HEK293 (cell line): ENCODE data around the gene PTGER4.

Experiments used
- CTCF ChIA-PET: fragments of 350-600 bp; formaldehyde crosslinking; extraction: SDS; loops from one replicate; lab custom pipeline; 2021; ENCODE audit warnings: antibody characterized with exemption; lab: Yijun Ruan, JAX
- POLR2A ChIA-PET: fragments of 300-600 bp; formaldehyde crosslinking; extraction: SDS; loops from one replicate; lab custom pipeline; 2020; ENCODE audit warnings: antibody characterized with exemption, inconsistent platforms; lab: Yijun Ruan, JAX
- H3K27ac ChIP-seq: fragments of 200-500 bp; sonication (Bioruptor generic); 2 replicates; pipeline ENCODE4 v1.5.1; 2014; ENCODE audit warnings: low read depth, low read length, control low read depth, inconsistent platforms; ENCODE audit errors: extremely low read depth
- H3K36me3 ChIP-seq, 2 experiments: fragments of 200-500 bp in 1 of 2; sonication (Bioruptor generic) in 1 of 2; 1 replicate in 1 of 2; 2 replicates in 1 of 2; pipeline ENCODE4 v1.5.1; 2014 to 2017; ENCODE audit warnings: inconsistent platforms in 2 of 2, low read length in 2 of 2; ENCODE audit not compliant: control insufficient read depth in 2 of 2, insufficient read depth in 1 of 2
- H3K4me1 ChIP-seq: fragments of 200-500 bp; sonication (Bioruptor generic); 2 replicates; pipeline ENCODE4 v1.5.1; 2014; ENCODE audit warnings: mild to moderate bottlenecking, low read length, inconsistent platforms; ENCODE audit not compliant: control insufficient read depth, insufficient read depth
- H3K4me3 ChIP-seq: 2 replicates; pipeline ENCODE4 v1.5.1; 2011; ENCODE audit warnings: low read depth, mild to moderate bottlenecking, control low read depth, low read length, moderate library complexity
- H3K9me3 ChIP-seq: fragments of 200-500 bp; sonication (Bioruptor generic); 2 replicates; pipeline ENCODE4 v1.5.1; 2014; ENCODE audit warnings: low read depth, low read length, inconsistent platforms; ENCODE audit not compliant: control insufficient read depth, insufficient read depth
- PATZ1 ChIP-seq: fragments of 450-650 bp; formaldehyde crosslinking; IDR thresholded peaks from 2 replicates; pipeline ENCODE4 v1.5.1; 2016; ENCODE audit warnings: missing biosample characterization, missing genetic modification characterization
- PRDM4 ChIP-seq: fragments of 450-650 bp; formaldehyde crosslinking; IDR thresholded peaks from 2 replicates; pipeline ENCODE4 v1.5.1; 2017; ENCODE audit warnings: missing biosample characterization, missing genetic modification characterization
- SCRT1 ChIP-seq: fragments of 450-650 bp; formaldehyde crosslinking; IDR thresholded peaks from 2 replicates; pipeline ENCODE4 v1.5.1; 2016; ENCODE audit warnings: missing biosample characterization, missing genetic modification characterization, borderline replicate concordance
- SCRT2 ChIP-seq: fragments of 450-650 bp; formaldehyde crosslinking; IDR thresholded peaks from 2 replicates; pipeline ENCODE4 v1.5.1; 2016; ENCODE audit warnings: missing biosample characterization, missing genetic modification characterization
- ZNF133 ChIP-seq: fragments of 450-650 bp; formaldehyde crosslinking; IDR thresholded peaks from 2 replicates; pipeline ENCODE4 v1.5.1; 2016; ENCODE audit warnings: missing biosample characterization, missing genetic modification characterization
- ZNF211 ChIP-seq: fragments of 450-650 bp; formaldehyde crosslinking; IDR thresholded peaks from 2 replicates; pipeline ENCODE4 v1.5.1; 2016; ENCODE audit warnings: low read depth, missing biosample characterization, missing genetic modification characterization
- ZNF214 ChIP-seq: fragments of 450-650 bp; formaldehyde crosslinking; IDR thresholded peaks from 2 replicates; pipeline ENCODE4 v1.5.1; 2017; ENCODE audit warnings: missing biosample characterization, mild to moderate bottlenecking, missing genetic modification characterization, borderline replicate concordance
- ZNF792 ChIP-seq: fragments of 450-650 bp; formaldehyde crosslinking; IDR thresholded peaks from 2 replicates; pipeline ENCODE4 v1.5.1; 2016; ENCODE audit warnings: missing biosample characterization, missing genetic modification characterization
- ZXDB ChIP-seq: fragments of 450-650 bp; formaldehyde crosslinking; IDR thresholded peaks from 2 replicates; pipeline ENCODE4 v1.5.1; 2016; ENCODE audit warnings: missing biosample characterization, missing genetic modification characterization
- TF ChIP-seq, protein P1 (sequence below): fragments of 450-650 bp; formaldehyde crosslinking; IDR thresholded peaks from 2 replicates; pipeline ENCODE4 v1.5.1; 2016; ENCODE audit warnings: missing biosample characterization, missing genetic modification characterization, borderline replicate concordance

PTGER4 gene

GRCh38 chr5:40646266-40646665, 33.4 kb upstream of the PTGER4 start:
- Histone ChIP-seq H3K9me3 (no peaks in the 10 kb centered on the region), H3K27ac (no peak overlapping the region), H3K36me3 (no peaks in the 10 kb centered on the region), H3K4me1 (peaks cover 4% of the 10 kb centered on the region; the same call in 1 of the 2 replicates), H3K4me3 (no peak overlapping the region)
- CTCF ChIA-PET = no interaction called here
- TF ChIP-seq ZNF214 (tag by site-specific recombination) (no peak), ZNF792 (no peak), ZNF211 (tag by site-specific recombination) (no peak), ZXDB (tag by site-specific recombination) (no peak), ZNF133 (tag by site-specific recombination) (no peak)
- POLR2A ChIA-PET = no interaction called here

DNA sequence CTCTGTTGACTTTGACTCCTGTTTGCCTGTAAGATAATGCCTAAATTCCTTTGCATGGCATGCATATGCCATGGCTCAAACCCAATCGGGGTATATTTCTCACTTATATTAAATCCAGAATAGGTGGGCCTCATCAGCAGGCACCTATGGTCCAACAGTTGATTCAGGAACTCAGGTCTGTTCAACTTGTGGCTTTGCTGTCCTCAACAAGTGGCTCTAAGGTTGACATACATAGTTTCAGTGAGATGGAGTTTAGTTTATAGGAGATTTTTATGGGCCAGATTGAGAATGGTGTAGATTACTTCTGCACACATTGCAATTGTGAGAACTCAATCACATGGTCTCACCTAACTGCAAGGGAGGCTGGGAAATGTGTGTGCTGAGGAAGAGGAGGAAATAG, 31.6 kb upstream of the PTGER4 start:
- no peaks in the 10 kb centered on the region for H3K9me3 ChIP-seq
- ChIA-PET POLR2A (no interaction called here), CTCF (interaction anchor here (0.5 kb wide), 1 partner anchor 699 kb away, joined by 3 read pairs; no protein-coding TSS in a partner anchor)
- H3K4me1 ChIP-seq = peaks cover 4% of the 10 kb centered on the region; the same call in 1 of the 2 replicates
- no peak overlapping the region for H3K4me3 ChIP-seq
- no peaks in the 10 kb centered on the region for H3K36me3 ChIP-seq
- H3K27ac ChIP-seq = no peak overlapping the region
- TF ChIP-seq, protein P1, sequence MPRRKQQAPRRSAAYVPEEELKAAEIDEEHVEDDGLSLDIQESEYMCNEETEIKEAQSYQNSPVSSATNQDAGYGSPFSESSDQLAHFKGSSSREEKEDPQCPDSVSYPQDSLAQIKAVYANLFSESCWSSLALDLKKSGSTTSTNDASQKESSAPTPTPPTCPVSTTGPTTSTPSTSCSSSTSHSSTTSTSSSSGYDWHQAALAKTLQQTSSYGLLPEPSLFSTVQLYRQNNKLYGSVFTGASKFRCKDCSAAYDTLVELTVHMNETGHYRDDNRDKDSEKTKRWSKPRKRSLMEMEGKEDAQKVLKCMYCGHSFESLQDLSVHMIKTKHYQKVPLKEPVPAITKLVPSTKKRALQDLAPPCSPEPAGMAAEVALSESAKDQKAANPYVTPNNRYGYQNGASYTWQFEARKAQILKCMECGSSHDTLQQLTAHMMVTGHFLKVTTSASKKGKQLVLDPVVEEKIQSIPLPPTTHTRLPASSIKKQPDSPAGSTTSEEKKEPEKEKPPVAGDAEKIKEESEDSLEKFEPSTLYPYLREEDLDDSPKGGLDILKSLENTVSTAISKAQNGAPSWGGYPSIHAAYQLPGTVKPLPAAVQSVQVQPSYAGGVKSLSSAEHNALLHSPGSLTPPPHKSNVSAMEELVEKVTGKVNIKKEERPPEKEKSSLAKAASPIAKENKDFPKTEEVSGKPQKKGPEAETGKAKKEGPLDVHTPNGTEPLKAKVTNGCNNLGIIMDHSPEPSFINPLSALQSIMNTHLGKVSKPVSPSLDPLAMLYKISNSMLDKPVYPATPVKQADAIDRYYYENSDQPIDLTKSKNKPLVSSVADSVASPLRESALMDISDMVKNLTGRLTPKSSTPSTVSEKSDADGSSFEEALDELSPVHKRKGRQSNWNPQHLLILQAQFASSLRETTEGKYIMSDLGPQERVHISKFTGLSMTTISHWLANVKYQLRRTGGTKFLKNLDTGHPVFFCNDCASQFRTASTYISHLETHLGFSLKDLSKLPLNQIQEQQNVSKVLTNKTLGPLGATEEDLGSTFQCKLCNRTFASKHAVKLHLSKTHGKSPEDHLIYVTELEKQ (tag by site-specific recombination) = no peak
- TF ChIP-seq SCRT1 (tag by site-specific recombination) (peak; percentile 76; the same call in 1 of the 2 replicates), SCRT2 (tag by site-specific recombination) (peak; percentile 83)
- TF ChIP-seq, all 188 proteins: peak for 2

DNA sequence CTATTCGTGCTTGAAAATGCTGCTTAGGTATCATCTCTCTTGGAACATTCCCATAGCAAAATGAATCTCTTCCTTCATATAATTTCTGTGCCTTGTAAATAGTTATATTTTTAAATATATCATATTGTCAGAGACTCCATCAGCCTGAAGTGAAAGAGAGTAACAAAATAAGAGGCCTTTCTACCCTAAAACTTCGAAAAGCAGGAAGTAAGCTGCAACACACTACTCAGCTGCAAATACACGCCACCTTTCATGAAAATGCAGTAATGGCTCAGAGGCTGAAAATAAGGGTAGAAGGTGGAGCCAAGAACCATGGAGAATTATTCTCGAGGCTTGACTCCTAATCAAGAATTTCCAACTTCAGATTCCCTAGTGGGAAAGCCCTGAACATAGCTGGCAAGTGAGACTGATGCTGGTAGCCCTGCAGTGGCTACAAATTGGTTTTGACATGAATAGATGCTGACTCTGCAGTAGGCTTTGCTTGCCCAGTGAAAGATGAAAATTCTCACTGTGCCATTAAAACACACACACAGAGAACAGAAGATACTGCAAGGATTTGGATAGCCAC, 30.2 kb upstream of the PTGER4 start:
- TF ChIP-seq PATZ1 (no peak), PRDM4 (tag by site-specific recombination) (no peak)
- POLR2A ChIA-PET = no interaction called here
- Histone ChIP-seq H3K9me3 (no peaks in the 10 kb centered on the region), H3K27ac (no peak overlapping the region), H3K4me1 (peaks cover 4% of the 10 kb centered on the region; the same call in 1 of the 2 replicates), H3K36me3 (no peaks in the 10 kb centered on the region), H3K4me3 (no peak overlapping the region)
- CTCF ChIA-PET = interaction anchor here (0.6 kb wide), 1 partner anchor 33 kb away, joined by 3 read pairs; no protein-coding TSS in a partner anchor
